Type B pancreatic cell (in vitro differentiated cells): ENCODE data around the gene SPCS1. TPM values are rescaled to one million over a fixed set of nuclear protein-coding genes. Genes with fewer than 3 reads are reported as not detected.
"Not testable (repeated sequence)": the region's sequence is repeated elsewhere in the genome, so short reads cannot be mapped to it uniquely, and the experiment has no call there.

Experiments
- DNase-seq: peaks from one replicate; pipeline ENCODE4 v3.0.0; 2021; ENCODE audit warnings: mixed read lengths; ENCODE audit not compliant: unreplicated experiment; ENCODE audit errors: extremely low spot score
- H3K27ac Mint-ChIP-seq: 2 replicates; pipeline ENCODE4 v1.8.0; 2021; ENCODE audit warnings: mild to moderate bottlenecking, mixed read lengths
- H3K27me3 Mint-ChIP-seq: 2 replicates; pipeline ENCODE4 v1.8.0; 2021; ENCODE audit warnings: mixed read lengths
- H3K36me3 Mint-ChIP-seq: 2 replicates; pipeline ENCODE4 v1.8.0; 2021; ENCODE audit warnings: mixed read lengths
- H3K4me1 Mint-ChIP-seq: one replicate; pipeline ENCODE4 v1.8.0; 2021; ENCODE audit warnings: mixed read lengths; ENCODE audit not compliant: unreplicated experiment
- H3K4me3 Mint-ChIP-seq: 2 replicates; pipeline ENCODE4 v1.8.0; 2021; ENCODE audit warnings: mild to moderate bottlenecking, mixed read lengths
- H3K9me3 Mint-ChIP-seq: 2 replicates; pipeline ENCODE4 v1.8.0; 2021; ENCODE audit warnings: mixed read lengths
- total RNA-seq: library from RNA; stranded (reverse); gene quantifications from 2 replicates; pipeline ENCODE4 v1.2.1, GENCODE V29; 2021; ENCODE audit warnings: low replicate concordance
- TF ChIP-seq, protein P1 (sequence below): fragments of 200-600 bp; sonication (generic); conservative IDR thresholded peaks from 2 replicates; pipeline ENCODE4 v1.5.0; 2021; ENCODE audit warnings: antibody characterized with exemption, mild to moderate bottlenecking

SPCS1 gene
- total RNA-seq, 1 donor from 2014 or later, result 102 TPM

DNA sequence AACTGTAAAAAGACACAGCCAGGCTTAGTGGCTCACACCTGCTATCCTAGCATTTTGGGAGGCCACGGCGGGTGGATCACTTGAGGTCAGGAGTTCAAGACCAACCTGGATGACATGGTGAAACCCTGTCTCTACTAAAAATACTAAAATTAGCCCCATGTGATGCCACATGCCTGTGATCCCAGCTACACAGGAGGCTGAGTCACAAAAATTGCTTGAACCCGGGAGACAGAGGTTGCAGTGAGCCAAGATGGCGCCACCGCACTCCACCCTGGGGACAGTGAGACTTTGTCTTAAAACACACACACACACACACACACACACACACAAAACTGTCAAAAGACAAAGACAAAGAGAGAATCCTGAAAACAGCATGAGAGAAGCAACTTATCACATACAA is 18.0 kb downstream of the SPCS1 start:
- Mint-ChIP-seq H3K36me3 (peaks cover 45% of the 10 kb centered on the region), H3K27me3 (no peaks in the 10 kb centered on the region), H3K9me3 (no peaks in the 10 kb centered on the region), H3K4me3 (no peak overlapping the region), H3K27ac (no peak overlapping the region), H3K4me1 (no peaks in the 10 kb centered on the region)
- TF ChIP-seq, protein P1, sequence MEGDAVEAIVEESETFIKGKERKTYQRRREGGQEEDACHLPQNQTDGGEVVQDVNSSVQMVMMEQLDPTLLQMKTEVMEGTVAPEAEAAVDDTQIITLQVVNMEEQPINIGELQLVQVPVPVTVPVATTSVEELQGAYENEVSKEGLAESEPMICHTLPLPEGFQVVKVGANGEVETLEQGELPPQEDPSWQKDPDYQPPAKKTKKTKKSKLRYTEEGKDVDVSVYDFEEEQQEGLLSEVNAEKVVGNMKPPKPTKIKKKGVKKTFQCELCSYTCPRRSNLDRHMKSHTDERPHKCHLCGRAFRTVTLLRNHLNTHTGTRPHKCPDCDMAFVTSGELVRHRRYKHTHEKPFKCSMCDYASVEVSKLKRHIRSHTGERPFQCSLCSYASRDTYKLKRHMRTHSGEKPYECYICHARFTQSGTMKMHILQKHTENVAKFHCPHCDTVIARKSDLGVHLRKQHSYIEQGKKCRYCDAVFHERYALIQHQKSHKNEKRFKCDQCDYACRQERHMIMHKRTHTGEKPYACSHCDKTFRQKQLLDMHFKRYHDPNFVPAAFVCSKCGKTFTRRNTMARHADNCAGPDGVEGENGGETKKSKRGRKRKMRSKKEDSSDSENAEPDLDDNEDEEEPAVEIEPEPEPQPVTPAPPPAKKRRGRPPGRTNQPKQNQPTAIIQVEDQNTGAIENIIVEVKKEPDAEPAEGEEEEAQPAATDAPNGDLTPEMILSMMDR, result no peak
- DNase-seq, result peak; percentile 24

DNA sequence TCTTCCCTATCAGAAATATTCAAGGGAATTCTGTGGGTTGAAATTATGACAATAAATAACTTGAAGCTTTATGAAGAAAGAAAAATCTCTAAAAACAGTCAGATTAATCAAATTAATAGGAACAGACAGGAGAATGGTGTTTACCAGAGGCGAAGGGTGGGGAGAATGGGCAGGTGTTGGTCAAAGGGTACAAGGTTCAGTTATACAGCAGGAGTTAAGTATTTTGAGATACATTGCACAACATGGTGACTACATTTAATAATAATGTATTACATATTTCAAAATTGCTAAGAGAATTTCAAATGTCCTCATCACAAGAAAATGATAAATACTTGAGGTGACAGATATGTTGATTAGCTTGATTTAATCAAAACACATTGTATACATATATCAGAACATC is 18.6 kb downstream of the SPCS1 start:
- no peak for DNase-seq
- Mint-ChIP-seq H3K27me3 (no peaks in the 10 kb centered on the region), H3K9me3 (no peaks in the 10 kb centered on the region), H3K4me1 (no peaks in the 10 kb centered on the region), H3K36me3 (peaks cover 48% of the 10 kb centered on the region), H3K27ac (no peak overlapping the region), H3K4me3 (no peak overlapping the region)
- TF ChIP-seq, protein P1, result no peak

DNA sequence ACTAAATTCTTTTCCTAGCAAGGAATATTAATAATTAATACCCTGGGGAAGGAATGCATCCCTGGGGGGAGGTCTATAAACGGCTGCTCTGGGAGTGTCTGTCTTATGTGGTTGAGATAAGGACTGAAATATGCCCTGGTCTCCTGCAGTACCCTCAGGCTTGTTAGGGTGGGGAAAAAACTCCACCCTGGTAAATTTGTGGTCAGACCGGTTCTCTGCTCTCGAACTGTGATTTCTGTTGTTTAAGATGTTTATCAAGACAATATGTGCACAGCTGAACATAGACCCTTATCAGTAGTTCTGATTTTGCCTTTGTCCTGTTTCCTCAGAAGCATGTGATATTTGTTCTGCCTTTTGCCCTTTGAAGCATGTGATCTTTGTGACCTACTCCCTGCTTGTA is 22.8 kb downstream of the SPCS1 start:
- not testable (repeated sequence) for H3K9me3 Mint-ChIP-seq, H3K27ac Mint-ChIP-seq, H3K4me1 Mint-ChIP-seq, H3K27me3 Mint-ChIP-seq, H3K4me3 Mint-ChIP-seq
- DNase-seq, result peak; percentile 15
- H3K36me3 Mint-ChIP-seq, result peaks cover 62% of the 10 kb centered on the region

DNA sequence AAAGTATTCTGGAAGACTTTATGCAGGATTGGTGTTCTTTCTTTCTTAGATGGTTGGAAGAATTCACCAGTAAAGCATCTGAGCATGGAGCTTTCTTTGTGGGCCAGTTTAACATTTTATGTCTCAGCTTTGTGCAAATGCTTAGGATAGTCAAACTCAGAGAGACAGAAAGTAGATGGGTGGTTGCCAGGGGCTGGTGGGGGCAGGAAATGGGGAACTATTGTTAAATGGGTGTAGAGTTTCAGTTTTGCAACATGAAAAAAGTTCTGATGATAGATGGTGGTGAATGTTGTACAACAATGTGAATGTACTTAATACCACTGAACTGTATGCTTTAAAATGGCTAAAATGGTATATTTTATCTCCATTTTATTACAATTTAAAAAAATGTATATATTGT is 24.8 kb downstream of the SPCS1 start:
- no peak overlapping the region for H3K27ac Mint-ChIP-seq
- TF ChIP-seq, protein P1, result no peak
- no peak overlapping the region for H3K4me3 Mint-ChIP-seq
- H3K4me1 Mint-ChIP-seq, result no peaks in the 10 kb centered on the region
- H3K27me3 Mint-ChIP-seq, result no peaks in the 10 kb centered on the region
- H3K36me3 Mint-ChIP-seq, result peaks cover 72% of the 10 kb centered on the region
- DNase-seq, result no peak
- H3K9me3 Mint-ChIP-seq, result no peaks in the 10 kb centered on the region

DNA sequence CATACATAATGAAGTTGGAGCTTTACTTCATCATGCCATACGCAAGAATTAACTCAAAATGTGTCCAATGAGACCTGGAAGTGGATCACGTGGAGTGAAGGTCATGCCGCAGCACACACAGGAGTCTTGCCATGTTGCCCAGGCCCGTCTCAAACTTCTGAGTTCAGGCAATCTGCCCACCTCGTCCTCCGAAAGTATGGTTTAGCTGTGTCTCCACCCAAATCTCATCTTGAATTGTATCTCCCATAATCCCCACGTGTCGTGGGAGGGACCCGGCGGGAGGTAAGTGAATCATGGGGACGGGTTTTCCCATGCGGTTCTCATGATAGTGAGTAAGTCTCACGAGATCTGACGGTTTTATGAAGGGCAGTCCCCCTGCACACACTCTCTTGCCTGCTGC is 25.7 kb downstream of the SPCS1 start:
- H3K27ac Mint-ChIP-seq, result no peak overlapping the region
- H3K4me1 Mint-ChIP-seq, result no peaks in the 10 kb centered on the region
- TF ChIP-seq, protein P1, result no peak
- peaks cover 71% of the 10 kb centered on the region for H3K36me3 Mint-ChIP-seq
- no peak overlapping the region for H3K4me3 Mint-ChIP-seq
- DNase-seq, result peak; percentile 44
- H3K27me3 Mint-ChIP-seq, result no peaks in the 10 kb centered on the region
- no peaks in the 10 kb centered on the region for H3K9me3 Mint-ChIP-seq

DNA sequence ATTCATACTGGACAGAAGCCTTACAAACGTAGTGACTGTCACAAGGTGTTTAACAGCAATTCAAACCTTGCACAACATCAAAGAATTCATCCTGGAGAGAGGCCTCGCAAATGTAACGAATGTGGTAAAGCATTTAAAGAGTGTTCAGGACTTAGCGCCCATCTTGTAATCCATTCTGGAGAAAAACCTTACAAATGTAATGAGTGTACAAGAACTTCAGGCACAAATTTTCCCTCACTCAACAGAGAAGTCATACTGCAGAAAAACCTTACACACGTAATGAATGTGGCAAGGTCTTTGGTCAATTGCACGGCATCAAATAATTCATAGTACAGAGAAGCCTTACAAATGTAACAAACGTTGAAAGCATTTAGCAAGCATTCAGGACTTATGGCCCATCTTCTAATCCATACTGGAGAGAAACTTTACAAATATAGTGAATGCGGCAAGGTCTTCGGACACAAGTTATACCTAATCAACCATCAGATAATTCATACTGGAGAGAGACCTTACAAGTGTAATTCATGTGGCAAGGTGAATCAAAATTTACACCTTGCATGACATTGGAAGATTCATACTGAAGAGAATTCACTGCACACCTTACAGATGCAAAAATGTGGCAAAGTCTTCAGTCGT is 27.5 kb downstream of the SPCS1 start:
- H3K4me3 Mint-ChIP-seq, result no peak overlapping the region
- TF ChIP-seq, protein P1, result no peak
- H3K27me3 Mint-ChIP-seq, result no peaks in the 10 kb centered on the region
- no peaks in the 10 kb centered on the region for H3K4me1 Mint-ChIP-seq
- peaks cover 65% of the 10 kb centered on the region for H3K36me3 Mint-ChIP-seq
- H3K9me3 Mint-ChIP-seq, result no peaks in the 10 kb centered on the region
- H3K27ac Mint-ChIP-seq, result no peak overlapping the region
- no peak for DNase-seq
